Mesenchymal stem cell (in vitro differentiated cells and primary cell): ENCODE measurements around the gene PITPNC1.

Experiments used
- DNase-seq: peaks from one replicate; pipeline ENCODE4 v3.0.0-alpha.2; 2013
- H2AFZ ChIP-seq: one replicate; pipeline ENCODE4 v1.6.1; 2013; ENCODE audit warnings: low read depth, mild to moderate bottlenecking, control low read depth, inconsistent platforms, low read length, moderate library complexity
- H2AK5ac ChIP-seq: 2 replicates; pipeline ENCODE4 v1.6.1; 2013; ENCODE audit warnings: low read length, moderate library complexity, mild to moderate bottlenecking, inconsistent platforms; ENCODE audit not compliant: severe bottlenecking
- H2BK120ac ChIP-seq: one replicate; pipeline ENCODE4 v1.6.1; 2013; ENCODE audit warnings: low read depth, mild to moderate bottlenecking, inconsistent platforms, low read length, moderate library complexity
- H2BK12ac ChIP-seq, 2 experiments: one replicate each; pipeline ENCODE4 v1.6.1; 2013; ENCODE audit warnings: inconsistent platforms in 2 of 2, low read length in 2 of 2, mild to moderate bottlenecking in 2 of 2, moderate library complexity in 2 of 2, control low read depth in 1 of 2
- H2BK15ac ChIP-seq: one replicate; pipeline ENCODE4 v1.6.1; 2013; ENCODE audit warnings: mild to moderate bottlenecking, low read depth, inconsistent platforms; ENCODE audit not compliant: poor library complexity, severe bottlenecking
- H2BK5ac ChIP-seq: 2 replicates; pipeline ENCODE4 v1.6.1; 2013; ENCODE audit warnings: low read depth, mild to moderate bottlenecking, low read length, control low read depth, inconsistent platforms; ENCODE audit not compliant: poor library complexity, severe bottlenecking
- H3K14ac ChIP-seq, 2 experiments: one replicate each; pipeline ENCODE4 v1.6.1; 2013; ENCODE audit warnings: inconsistent platforms in 2 of 2, low read length in 2 of 2, control low read depth in 1 of 2, mild to moderate bottlenecking in 1 of 2, moderate library complexity in 1 of 2
- H3K18ac ChIP-seq, 2 experiments: one replicate each; pipeline ENCODE4 v1.6.1; 2013; ENCODE audit warnings: inconsistent platforms in 2 of 2, low read length in 2 of 2, control low read depth in 1 of 2, low read depth in 1 of 2, mild to moderate bottlenecking in 1 of 2
- H3K23ac ChIP-seq, 2 experiments: one replicate each; pipeline ENCODE4 v1.6.1; 2013; ENCODE audit warnings: inconsistent platforms in 2 of 2, low read length in 2 of 2, mild to moderate bottlenecking in 2 of 2, moderate library complexity in 2 of 2, control low read depth in 1 of 2
- H3K27ac ChIP-seq: 2 replicates; pipeline ENCODE4 v1.5.1; 2013; ENCODE audit warnings: mild to moderate bottlenecking, moderate library complexity, low read length, control low read depth, inconsistent platforms; ENCODE audit not compliant: poor library complexity, severe bottlenecking
- H3K27me3 ChIP-seq, 2 experiments: 2 replicates each; pipeline versions ENCODE4 v1.6.1 to v1.7.0; 2013; ENCODE audit warnings: low read length in 2 of 2, mild to moderate bottlenecking in 2 of 2, moderate library complexity in 2 of 2, control low read depth in 1 of 2, inconsistent platforms in 1 of 2; ENCODE audit not compliant: control insufficient read depth in 1 of 2, insufficient read depth in 1 of 2
- H3K36me3 ChIP-seq, 2 experiments: 2 replicates each; pipeline versions ENCODE4 v1.6.1 to v1.7.0; 2013; ENCODE audit warnings: low read length in 2 of 2, control low read depth in 1 of 2, inconsistent platforms in 1 of 2, low read depth in 1 of 2, mild to moderate bottlenecking in 1 of 2; ENCODE audit not compliant: insufficient read depth in 2 of 2, control insufficient read depth in 1 of 2
- H3K4ac ChIP-seq, 2 experiments: one replicate each; pipeline ENCODE4 v1.6.1; 2013; ENCODE audit warnings: inconsistent platforms in 2 of 2, low read length in 2 of 2, mild to moderate bottlenecking in 2 of 2, moderate library complexity in 2 of 2, control low read depth in 1 of 2, low read depth in 1 of 2
- H3K4me1 ChIP-seq: 2 replicates; pipeline ENCODE4 v1.6.1; 2013; ENCODE audit warnings: low read depth, low read length, control low read depth; ENCODE audit not compliant: control insufficient read depth, insufficient read depth
- H3K4me2 ChIP-seq: 2 replicates; pipeline ENCODE4 v1.6.1; 2013; ENCODE audit warnings: low read length, mild to moderate bottlenecking, inconsistent platforms; ENCODE audit not compliant: poor library complexity, severe bottlenecking
- H3K4me3 ChIP-seq, 2 experiments: 2 replicates each; pipeline versions ENCODE4 v1.5.1 to v1.7.0; 2013; ENCODE audit warnings: low read length in 2 of 2, mild to moderate bottlenecking in 2 of 2, control low read depth in 1 of 2, low read depth in 1 of 2; ENCODE audit not compliant: insufficient read depth in 1 of 2
- H3K79me1 ChIP-seq: replicated peaks from 2 replicates; pipeline ENCODE4 v1.6.1; 2013; ENCODE audit warnings: mild to moderate bottlenecking, control low read depth, low read length, inconsistent platforms; ENCODE audit not compliant: poor library complexity, severe bottlenecking
- H3K9ac ChIP-seq: 2 replicates; pipeline ENCODE4 v1.7.0; 2013; ENCODE audit warnings: mild to moderate bottlenecking, low read length, moderate library complexity
- H3K9me3 ChIP-seq: 2 replicates; pipeline ENCODE4 v1.7.0; 2013; ENCODE audit warnings: mild to moderate bottlenecking, low read length; ENCODE audit not compliant: control insufficient read depth
- H4K8ac ChIP-seq: one replicate; pipeline ENCODE4 v1.6.1; 2013; ENCODE audit warnings: inconsistent platforms, mild to moderate bottlenecking, low read length, moderate library complexity
- H4K91ac ChIP-seq: one replicate; pipeline ENCODE4 v1.6.1; 2013; ENCODE audit warnings: mild to moderate bottlenecking, low read length, inconsistent platforms
- WGBS: methylation state at CpG from one replicate; pipeline ENCODE4 v1.1.7; 2013; ENCODE audit warnings: mixed read lengths; 5-methylcytosine and 5-hydroxymethylcytosine counted together

The PITPNC1 gene

GRCh38 chr17:67518876-67519275 lies 141.8 kb downstream of the PITPNC1 start:
- Histone ChIP-seq H3K27me3 (no peaks in the 10 kb centered on the region), H2AK5ac (no peak overlapping the region), H3K4me3 (no peak overlapping the region), H3K4me2 (no peak overlapping the region), H3K9me3 (no peaks in the 10 kb centered on the region), H2BK5ac (no peak overlapping the region), H2BK12ac (no peak overlapping the region), H2AFZ (no peak overlapping the region), H3K14ac (no peak overlapping the region), H3K27ac (no peak overlapping the region), H3K18ac (no peak overlapping the region), H3K79me1 (peaks cover 6% of the 10 kb centered on the region), H4K91ac (no peak overlapping the region), H3K4me1 (peaks cover 2% of the 10 kb centered on the region), H3K23ac (no peak overlapping the region), H2BK15ac (no peak overlapping the region), H4K8ac (no peak overlapping the region), H3K36me3 (no peaks in the 10 kb centered on the region), H2BK120ac (no peak overlapping the region), H3K4ac (no peak overlapping the region), H3K9ac (no peak overlapping the region)
- WGBS, result 100% methylated on average over 2 of the region's 3 CpGs
- peak; percentile 36 for DNase-seq

DNA sequence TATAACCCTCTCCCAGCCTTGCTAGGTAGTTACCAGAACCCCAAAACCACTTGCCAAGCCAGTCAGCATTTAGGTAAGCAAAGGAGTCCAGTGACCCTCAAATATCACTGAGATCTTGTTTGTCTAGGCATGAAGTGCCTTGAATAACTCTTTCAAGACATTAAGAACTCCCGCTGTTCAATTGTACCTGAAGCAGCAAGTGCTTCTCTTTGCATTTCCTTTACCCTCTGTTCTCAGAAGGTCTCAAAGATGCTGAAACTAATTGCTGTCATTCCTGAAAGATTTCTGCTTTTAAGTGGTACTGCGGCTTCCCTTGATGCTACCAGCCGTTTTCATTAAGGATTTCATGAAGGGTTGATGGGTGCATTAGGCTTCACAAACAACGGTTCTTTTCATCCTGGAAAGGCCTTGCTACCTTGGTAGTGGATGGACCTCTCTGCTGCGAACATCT lies 142.7 kb downstream of the PITPNC1 start:
- no peaks in the 10 kb centered on the region for H3K27me3 ChIP-seq
- H4K8ac ChIP-seq, result no peak overlapping the region
- no peak overlapping the region for H3K4ac ChIP-seq
- H2AFZ ChIP-seq, result no peak overlapping the region
- H3K4me1 ChIP-seq, result peaks cover 2% of the 10 kb centered on the region
- H2AK5ac ChIP-seq, result no peak overlapping the region
- no peak overlapping the region for H2BK15ac ChIP-seq
- H3K9ac ChIP-seq, result peak overlapping the region; percentile 5
- H3K36me3 ChIP-seq, result no peaks in the 10 kb centered on the region
- no peak overlapping the region for H3K23ac ChIP-seq
- H3K18ac ChIP-seq, result no peak overlapping the region
- H3K4me3 ChIP-seq, result peak overlapping the region in 1 of 2 experiments; percentile 68
- H4K91ac ChIP-seq, result no peak overlapping the region
- H3K9me3 ChIP-seq, result no peaks in the 10 kb centered on the region
- H3K14ac ChIP-seq, result no peak overlapping the region
- H3K4me2 ChIP-seq, result no peak overlapping the region
- H2BK5ac ChIP-seq, result no peak overlapping the region
- no peak for DNase-seq
- H2BK120ac ChIP-seq, result no peak overlapping the region
- H2BK12ac ChIP-seq, result no peak overlapping the region
- WGBS, result 34% methylated on average over 5 of the region's 5 CpGs
- H3K79me1 ChIP-seq, result peaks cover 7% of the 10 kb centered on the region
- H3K27ac ChIP-seq, result no peak overlapping the region

DNA sequence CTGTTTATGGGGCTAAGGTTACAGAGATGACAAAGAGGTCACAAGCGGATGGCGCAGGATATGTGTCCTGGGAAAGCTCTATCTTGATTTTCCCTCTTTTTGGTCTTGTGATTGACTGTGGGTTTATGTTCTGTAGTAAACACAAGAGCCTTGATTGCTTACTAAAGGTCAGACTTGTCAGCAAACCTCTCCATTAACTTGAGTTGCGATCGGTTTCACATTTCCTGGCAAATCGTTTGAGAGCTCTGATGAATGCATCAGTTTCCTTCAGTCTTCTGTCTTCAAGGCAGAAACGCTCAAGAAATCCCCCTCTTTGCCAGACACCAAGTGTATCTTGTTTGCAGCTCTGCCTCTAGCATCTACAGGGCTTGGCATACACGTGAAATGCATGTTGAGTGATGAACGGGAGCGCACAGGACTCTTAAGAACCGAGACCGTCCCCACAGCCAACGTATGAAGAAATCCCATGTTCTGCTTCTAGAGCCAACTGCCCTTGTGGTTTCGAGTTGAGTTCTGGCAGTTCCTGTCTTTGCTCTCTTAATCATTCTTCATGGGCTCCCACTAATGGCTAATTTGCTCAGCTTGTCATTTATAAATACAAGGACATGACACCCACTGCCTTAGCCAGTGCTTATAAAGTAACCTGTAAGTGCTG lies 143.3 kb downstream of the PITPNC1 start:
- Histone ChIP-seq H2BK15ac (no peak overlapping the region), H3K23ac (no peak overlapping the region), H2BK120ac (no peak overlapping the region), H3K27me3 (no peaks in the 10 kb centered on the region), H2AFZ (no peak overlapping the region), H3K14ac (no peak overlapping the region), H3K18ac (no peak overlapping the region), H4K8ac (no peak overlapping the region), H2AK5ac (no peak overlapping the region), H3K4me1 (peaks cover 2% of the 10 kb centered on the region), H3K79me1 (peaks cover 7% of the 10 kb centered on the region), H3K36me3 (no peaks in the 10 kb centered on the region), H3K27ac (no peak overlapping the region), H3K4ac (no peak overlapping the region), H2BK5ac (no peak overlapping the region), H3K9me3 (no peaks in the 10 kb centered on the region), H2BK12ac (no peak overlapping the region), H3K4me3 (peak overlapping the region in 1 of 2 experiments; percentile 68), H3K4me2 (no peak overlapping the region), H4K91ac (no peak overlapping the region), H3K9ac (peak overlapping the region; percentile 5)
- DNase-seq, result peak; percentile 89
- 37% methylated on average over 13 of the region's 13 CpGs for WGBS

GRCh38 chr17:67520916-67521774 lies 144.1 kb downstream of the PITPNC1 start:
- DNase-seq, result no peak
- Histone ChIP-seq H4K8ac (no peak overlapping the region), H2BK15ac (no peak overlapping the region), H3K4me3 (peak overlapping the region in 1 of 2 experiments; percentile 68), H4K91ac (no peak overlapping the region), H3K27ac (no peak overlapping the region), H3K9ac (peak overlapping the region; percentile 5), H2BK12ac (no peak overlapping the region), H3K79me1 (peaks cover 12% of the 10 kb centered on the region), H3K14ac (no peak overlapping the region), H3K9me3 (no peaks in the 10 kb centered on the region), H2BK120ac (no peak overlapping the region), H2AFZ (no peak overlapping the region), H3K4me2 (no peak overlapping the region), H3K4ac (no peak overlapping the region), H3K4me1 (peaks cover 2% of the 10 kb centered on the region), H3K27me3 (no peaks in the 10 kb centered on the region), H2BK5ac (no peak overlapping the region), H2AK5ac (no peak overlapping the region), H3K23ac (no peak overlapping the region), H3K18ac (no peak overlapping the region), H3K36me3 (no peaks in the 10 kb centered on the region)
- WGBS, result 90% methylated on average over 9 of the region's 10 CpGs
